HEK293 (cell line): ENCODE measurements around the gene ZCCHC14.

Experiments
- CTCF ChIA-PET: fragments of 350-600 bp; formaldehyde crosslinking; extraction: SDS; loops from one replicate; lab custom pipeline; 2021; ENCODE audit warnings: antibody characterized with exemption; lab: Yijun Ruan, JAX
- POLR2A ChIA-PET: fragments of 300-600 bp; formaldehyde crosslinking; extraction: SDS; loops from one replicate; lab custom pipeline; 2020; ENCODE audit warnings: antibody characterized with exemption, inconsistent platforms; lab: Yijun Ruan, JAX
- H3K27ac ChIP-seq: fragments of 200-500 bp; sonication (Bioruptor generic); 2 replicates; pipeline ENCODE4 v1.5.1; 2014; ENCODE audit warnings: low read depth, low read length, control low read depth, inconsistent platforms; ENCODE audit errors: extremely low read depth
- H3K36me3 ChIP-seq, 2 experiments: fragments of 200-500 bp in 1 of 2; sonication (Bioruptor generic) in 1 of 2; 1 replicate in 1 of 2; 2 replicates in 1 of 2; pipeline ENCODE4 v1.5.1; 2014 to 2017; ENCODE audit warnings: inconsistent platforms in 2 of 2, low read length in 2 of 2; ENCODE audit not compliant: control insufficient read depth in 2 of 2, insufficient read depth in 1 of 2
- H3K4me1 ChIP-seq: fragments of 200-500 bp; sonication (Bioruptor generic); 2 replicates; pipeline ENCODE4 v1.5.1; 2014; ENCODE audit warnings: mild to moderate bottlenecking, low read length, inconsistent platforms; ENCODE audit not compliant: control insufficient read depth, insufficient read depth
- H3K4me3 ChIP-seq: 2 replicates; pipeline ENCODE4 v1.5.1; 2011; ENCODE audit warnings: low read depth, mild to moderate bottlenecking, control low read depth, low read length, moderate library complexity
- H3K9me3 ChIP-seq: fragments of 200-500 bp; sonication (Bioruptor generic); 2 replicates; pipeline ENCODE4 v1.5.1; 2014; ENCODE audit warnings: low read depth, low read length, inconsistent platforms; ENCODE audit not compliant: control insufficient read depth, insufficient read depth
- IKZF3 ChIP-seq: fragments of 450-650 bp; IDR thresholded peaks from 2 replicates; pipeline ENCODE4 v1.5.0; 2018; ENCODE audit warnings: missing biosample characterization, mild to moderate bottlenecking, missing genetic modification characterization, moderate library complexity
- KLF10 ChIP-seq: fragments of 450-650 bp; IDR thresholded peaks from 2 replicates; pipeline ENCODE4 v1.5.1; 2018; ENCODE audit warnings: missing biosample characterization, mild to moderate bottlenecking, missing genetic modification characterization
- KLF17 ChIP-seq: fragments of 450-650 bp; formaldehyde crosslinking; IDR thresholded peaks from 2 replicates; pipeline ENCODE4 v1.5.1; 2016; ENCODE audit warnings: missing biosample characterization, missing genetic modification characterization
- PATZ1 ChIP-seq: fragments of 450-650 bp; formaldehyde crosslinking; IDR thresholded peaks from 2 replicates; pipeline ENCODE4 v1.5.1; 2016; ENCODE audit warnings: missing biosample characterization, missing genetic modification characterization
- REPIN1 ChIP-seq: fragments of 450-650 bp; formaldehyde crosslinking; IDR thresholded peaks from 2 replicates; pipeline ENCODE4 v1.5.1; 2017; ENCODE audit warnings: missing biosample characterization, missing genetic modification characterization, low read depth
- SP3 ChIP-seq: fragments of 450-650 bp; formaldehyde crosslinking; IDR thresholded peaks from 2 replicates; pipeline ENCODE4 v1.5.1; 2016; ENCODE audit warnings: missing biosample characterization, missing genetic modification characterization
- ZBTB1 ChIP-seq: fragments of 450-650 bp; formaldehyde crosslinking; IDR thresholded peaks from 2 replicates; pipeline ENCODE4 v1.5.1; 2016; ENCODE audit warnings: missing biosample characterization, missing genetic modification characterization
- ZBTB11 ChIP-seq: fragments of 450-650 bp; formaldehyde crosslinking; conservative IDR thresholded peaks from 2 replicates; pipeline ENCODE4 v1.5.1; 2016; ENCODE audit warnings: low read depth, missing biosample characterization, missing genetic modification characterization
- ZBTB49 ChIP-seq: fragments of 450-650 bp; formaldehyde crosslinking; IDR thresholded peaks from 2 replicates; pipeline ENCODE4 v1.5.1; 2016; ENCODE audit warnings: missing biosample characterization, missing genetic modification characterization, low read depth
- ZBTB7A ChIP-seq: fragments of 450-650 bp; formaldehyde crosslinking; IDR thresholded peaks from 2 replicates; pipeline ENCODE4 v1.5.1; 2016; ENCODE audit warnings: low read depth, missing biosample characterization, missing genetic modification characterization
- ZBTB8A ChIP-seq: fragments of 450-650 bp; formaldehyde crosslinking; IDR thresholded peaks from 2 replicates; pipeline ENCODE4 v1.5.1; 2016; ENCODE audit warnings: missing biosample characterization, missing genetic modification characterization
- ZEB2 ChIP-seq: fragments of 450-650 bp; formaldehyde crosslinking; IDR thresholded peaks from 2 replicates; pipeline ENCODE4 v1.5.1; 2016; ENCODE audit warnings: missing biosample characterization, missing genetic modification characterization
- ZFP37 ChIP-seq: fragments of 450-650 bp; formaldehyde crosslinking; IDR thresholded peaks from 2 replicates; pipeline ENCODE4 v1.5.1; 2016; ENCODE audit warnings: missing biosample characterization, missing genetic modification characterization
- ZNF112 ChIP-seq: fragments of 450-650 bp; formaldehyde crosslinking; IDR thresholded peaks from 2 replicates; pipeline ENCODE4 v1.5.0; 2017; ENCODE audit warnings: missing biosample characterization, missing genetic modification characterization
- ZNF157 ChIP-seq: fragments of 450-650 bp; formaldehyde crosslinking; IDR thresholded peaks from 2 replicates; pipeline ENCODE4 v1.5.1; 2016; ENCODE audit warnings: missing biosample characterization, missing genetic modification characterization
- ZNF394 ChIP-seq: fragments of 450-650 bp; formaldehyde crosslinking; IDR thresholded peaks from 2 replicates; pipeline ENCODE4 v1.5.1; 2016; ENCODE audit warnings: missing biosample characterization, missing genetic modification characterization, mild to moderate bottlenecking, moderate library complexity, borderline replicate concordance
- ZNF501 ChIP-seq: fragments of 450-650 bp; formaldehyde crosslinking; IDR thresholded peaks from 2 replicates; pipeline ENCODE4 v1.5.1; 2016; ENCODE audit warnings: missing biosample characterization, missing genetic modification characterization
- ZNF530 ChIP-seq: fragments of 450-650 bp; formaldehyde crosslinking; IDR thresholded peaks from 2 replicates; pipeline ENCODE4 v1.5.1; 2016; ENCODE audit warnings: low read depth, missing biosample characterization, missing genetic modification characterization
- ZNF639 ChIP-seq: fragments of 450-650 bp; formaldehyde crosslinking; IDR thresholded peaks from 2 replicates; pipeline ENCODE4 v1.5.1; 2016; ENCODE audit warnings: missing biosample characterization, missing genetic modification characterization
- ZNF677 ChIP-seq: fragments of 450-650 bp; IDR thresholded peaks from 2 replicates; pipeline ENCODE4 v1.5.0; 2018; ENCODE audit warnings: missing biosample characterization, mild to moderate bottlenecking, missing genetic modification characterization, moderate library complexity
- ZNF76 ChIP-seq: fragments of 450-650 bp; formaldehyde crosslinking; IDR thresholded peaks from 2 replicates; pipeline ENCODE4; 2016; ENCODE audit warnings: low read depth, missing biosample characterization, missing genetic modification characterization, borderline replicate concordance
- ZNF776 ChIP-seq: fragments of 450-650 bp; formaldehyde crosslinking; IDR thresholded peaks from 2 replicates; pipeline ENCODE4 v1.5.0; 2017; ENCODE audit warnings: missing biosample characterization, missing genetic modification characterization, borderline replicate concordance
- ZXDB ChIP-seq: fragments of 450-650 bp; formaldehyde crosslinking; IDR thresholded peaks from 2 replicates; pipeline ENCODE4 v1.5.1; 2016; ENCODE audit warnings: missing biosample characterization, missing genetic modification characterization

The ZCCHC14 gene

GRCh38 chr16:87492721-87493607 lies at the start of gene ZCCHC14:
Gene ZCCHC14 (minus strand): TSS chr16:87493024. CDS start chr16:87492238, 786 bp downstream.
- POLR2A ChIA-PET, result no interaction called here
- Histone ChIP-seq H3K4me3 (peak within 1 kb of the TSS; percentile 47), H3K9me3 (no peaks in the 10 kb centered on the region), H3K4me1 (peaks cover 2% of the 10 kb centered on the region; the same call in 1 of the 2 replicates), H3K36me3 (peaks cover 0 to 5% of the 10 kb centered on the region in 2 experiments; a peak in 2 of 3 replicates), H3K27ac (peak within 1 kb of the TSS; percentile 82)
- CTCF ChIA-PET, result no interaction called here
- TF ChIP-seq ZEB2, result peak; percentile 39; the same call in 1 of the 2 replicates
- no peak for TF ChIP-seq ZNF112
- TF ChIP-seq ZNF530 (tag by site-specific recombination), result no peak
- no peak for TF ChIP-seq ZBTB49 (tag by site-specific recombination)
- no peak for TF ChIP-seq REPIN1 (tag by site-specific recombination)
- TF ChIP-seq ZNF76 (tag by site-specific recombination), result peak; percentile 32; the same call in 1 of the 2 replicates
- peak; percentile 51; the same call in 1 of the 2 replicates for TF ChIP-seq ZNF394 (tag by site-specific recombination)
- 0 out of 2 replicates have a peak, but pooled peaks have one; percentile 45 for TF ChIP-seq ZNF677 (tag by site-specific recombination)
- TF ChIP-seq ZBTB8A, result peak; percentile 39; the same call in 1 of the 2 replicates
- peak; percentile 80 for TF ChIP-seq KLF10 (tag by site-specific recombination)
- peak; percentile 32; the same call in 1 of the 2 replicates for TF ChIP-seq ZBTB11
- no peak for TF ChIP-seq ZFP37 (tag by site-specific recombination)
- no peak for TF ChIP-seq ZBTB7A
- TF ChIP-seq ZBTB1 (tag by site-specific recombination), result peak; percentile 86
- 0 out of 2 replicates have a peak, but pooled peaks have one; percentile 32 for TF ChIP-seq IKZF3 (tag by site-specific recombination)
- TF ChIP-seq KLF17, result 0 out of 2 replicates have a peak, but pooled peaks have one; percentile 35
- TF ChIP-seq ZNF639 (tag by site-specific recombination), result 0 out of 2 replicates have a peak, but pooled peaks have one; percentile 58
- no peak for TF ChIP-seq ZNF776 (tag by site-specific recombination)
- TF ChIP-seq ZNF157, result no peak
- peak; percentile 75 for TF ChIP-seq ZXDB (tag by site-specific recombination)
- peak; percentile 83 for TF ChIP-seq SP3 (tag by site-specific recombination)
- 0 out of 2 replicates have a peak, but pooled peaks have one; percentile 47 for TF ChIP-seq PATZ1 (tag by site-specific recombination)
- no peak for TF ChIP-seq ZNF501 (tag by site-specific recombination)
